D341Med (cell line): Measurements from ENCODE around the gene KIAA1217.

Experiments used
- DNase-seq: peaks from one replicate; pipeline ENCODE4 v3.0.0; 2012; ENCODE audit warnings: low spot score

Gene KIAA1217

DNA sequence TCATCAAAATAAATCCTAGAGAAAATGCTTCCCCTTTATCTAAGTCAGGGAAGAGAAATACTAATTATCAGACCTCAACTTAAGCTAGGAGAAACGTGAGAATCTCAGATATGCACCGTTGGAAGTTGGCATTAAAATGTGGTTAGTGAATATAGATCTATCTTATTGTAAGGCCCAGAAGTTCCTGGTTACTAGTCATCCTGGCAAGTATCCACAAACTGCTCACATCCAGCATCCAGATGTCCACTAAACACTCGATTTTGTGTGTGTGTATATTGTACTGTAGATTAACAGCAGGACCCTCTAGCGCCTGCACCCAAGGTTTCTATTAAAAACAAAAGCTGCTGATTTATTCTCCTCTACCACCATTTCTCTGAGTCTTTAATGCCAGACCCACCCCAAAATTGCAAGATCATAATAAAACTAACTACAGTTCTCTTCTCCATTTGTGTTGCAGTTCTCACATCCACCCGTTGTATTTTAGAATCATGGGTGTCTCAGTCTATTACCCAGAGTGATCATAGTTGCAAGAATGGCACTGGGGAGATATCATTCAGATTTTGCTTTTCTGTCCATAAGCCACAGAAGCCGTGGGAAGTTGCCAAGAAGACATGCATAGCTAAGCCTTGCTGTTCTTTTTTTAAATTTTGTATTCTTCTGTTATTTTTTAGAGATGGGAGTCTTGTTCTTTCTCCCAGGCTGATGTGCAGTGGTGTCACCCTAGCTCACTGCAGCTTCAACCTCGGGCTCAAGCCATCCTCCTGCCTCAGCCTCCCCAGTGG, 165.4 kb downstream of the KIAA1217 start:
- no peak for DNase-seq

DNA sequence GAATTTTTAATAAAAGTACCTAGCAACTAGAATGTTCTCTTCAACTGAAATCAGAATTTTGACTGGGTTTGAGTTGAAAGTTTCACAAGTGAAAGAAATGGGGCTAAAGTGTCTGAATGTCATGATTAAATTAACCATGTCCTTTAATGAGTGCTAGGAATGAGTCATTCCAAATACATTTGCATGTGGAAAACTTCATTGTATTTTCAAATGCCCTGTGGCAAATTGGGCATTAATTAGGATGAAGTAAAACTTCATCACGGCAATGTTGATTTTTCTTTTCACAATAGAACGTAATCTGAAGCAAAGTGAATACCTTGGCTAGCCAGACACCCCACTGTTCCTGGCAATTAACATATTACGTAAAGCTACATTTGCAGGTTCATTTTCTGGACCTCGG, 166.6 kb downstream of the KIAA1217 start:
- DNase-seq = no peak

- no peak for DNase-seq
These were observed 167.8 kb downstream of the KIAA1217 start for GRCh38 chr10:24376731-24377130.

- no peak for DNase-seq
These were observed 169.4 kb downstream of the KIAA1217 start for GRCh38 chr10:24378126-24378920.

GRCh38 chr10:24381235-24382010, 172.5 kb downstream of the KIAA1217 start:
- DNase-seq = no peak

DNA sequence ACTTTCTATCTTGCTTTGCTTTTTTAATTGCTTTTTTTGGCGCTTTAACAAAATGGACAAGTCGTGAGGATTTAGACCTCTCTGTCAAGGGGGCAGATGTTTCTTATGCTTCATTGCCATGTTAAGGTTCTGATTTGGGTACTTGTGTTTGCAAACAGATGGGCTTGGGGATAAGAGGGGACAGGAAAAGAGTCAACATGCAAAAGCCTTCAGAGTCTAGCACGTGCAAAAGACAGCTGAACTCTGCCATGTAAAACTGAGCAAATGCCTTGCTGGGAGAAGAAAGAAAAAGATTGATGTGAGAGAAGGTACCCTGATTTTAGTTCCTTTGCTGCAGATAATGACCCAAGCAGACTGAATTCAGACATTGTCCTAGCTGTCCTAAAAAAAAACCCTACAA, 173.1 kb downstream of the KIAA1217 start:
- no peak for DNase-seq

DNA sequence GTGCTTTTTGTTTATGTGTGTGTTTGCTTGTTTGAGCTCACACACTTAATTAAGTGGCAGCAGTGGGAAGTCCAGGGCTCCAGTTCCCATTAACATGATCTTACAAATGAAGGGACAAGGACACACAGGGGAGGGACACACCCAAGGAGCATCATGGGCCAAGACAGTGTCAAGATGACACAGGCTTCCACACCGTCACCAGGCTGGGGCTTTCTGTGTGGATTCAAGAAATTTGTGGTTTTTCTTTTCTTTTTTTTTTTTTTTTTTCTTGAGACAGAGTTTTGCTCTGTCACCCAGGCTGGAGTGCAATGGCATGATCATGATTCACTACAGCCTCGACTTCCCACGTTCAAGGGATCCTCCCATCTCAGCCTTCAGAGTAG, 173.6 kb downstream of the KIAA1217 start:
- DNase-seq = no peak

DNA sequence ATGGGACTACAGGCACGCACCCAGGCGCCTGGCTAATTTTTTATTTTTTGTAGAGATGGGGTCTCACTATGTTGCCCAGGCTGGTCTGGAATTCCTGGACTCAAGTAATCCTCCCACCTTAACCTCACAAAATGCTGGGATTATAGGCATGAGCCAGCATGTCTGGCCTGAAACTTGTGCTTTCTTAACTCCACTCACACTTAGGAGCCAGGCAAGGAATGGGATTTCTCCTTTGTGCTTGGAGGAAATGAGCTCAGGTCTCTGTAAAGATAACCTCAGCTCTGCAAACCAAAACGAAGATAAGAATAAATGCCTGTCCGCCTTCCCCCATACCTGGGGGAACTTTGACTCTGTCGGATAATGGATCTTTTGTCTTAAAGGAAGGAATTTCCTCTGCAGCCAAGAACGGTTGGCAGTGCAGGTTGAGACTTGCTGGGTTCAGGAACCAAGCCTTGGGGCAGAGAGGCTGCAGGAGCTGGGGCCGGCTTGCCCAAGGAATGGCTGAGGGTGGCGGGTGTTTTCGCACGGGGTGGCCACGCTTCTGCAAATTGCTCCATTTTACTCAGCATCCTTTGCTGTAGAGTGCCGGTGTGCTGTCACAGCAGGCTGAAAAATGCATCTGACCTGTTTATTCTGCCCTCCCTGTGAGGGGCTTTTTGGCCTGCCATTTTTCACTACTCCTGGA, 174.2 kb downstream of the KIAA1217 start:
- DNase-seq = no peak

- peak; percentile 44 for DNase-seq
These were observed 174.8 kb downstream of the KIAA1217 start for GRCh38 chr10:24383681-24384106.

- no peak for DNase-seq
These were observed 176.0 kb downstream of the KIAA1217 start for GRCh38 chr10:24384954-24385353.

DNA sequence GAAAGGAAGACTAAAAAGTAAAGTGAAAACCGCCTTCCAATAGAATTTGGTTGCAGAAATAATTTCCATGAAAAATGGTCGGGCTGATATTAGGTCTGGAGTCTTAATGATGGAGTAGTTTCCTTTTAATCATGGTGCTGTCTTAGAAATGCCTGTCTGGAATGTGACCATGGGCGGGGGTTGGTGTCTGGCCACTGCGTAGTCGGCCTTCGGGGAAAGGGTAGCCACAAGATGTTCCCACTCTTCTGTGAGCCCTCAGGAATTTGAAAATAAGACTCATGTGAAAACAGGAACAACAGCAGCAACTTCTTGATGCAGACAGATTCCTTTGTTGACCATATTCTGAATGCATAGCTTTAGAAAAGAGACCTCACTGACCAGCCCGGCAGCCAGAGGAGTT, 176.8 kb downstream of the KIAA1217 start:
- DNase-seq = no peak

DNA sequence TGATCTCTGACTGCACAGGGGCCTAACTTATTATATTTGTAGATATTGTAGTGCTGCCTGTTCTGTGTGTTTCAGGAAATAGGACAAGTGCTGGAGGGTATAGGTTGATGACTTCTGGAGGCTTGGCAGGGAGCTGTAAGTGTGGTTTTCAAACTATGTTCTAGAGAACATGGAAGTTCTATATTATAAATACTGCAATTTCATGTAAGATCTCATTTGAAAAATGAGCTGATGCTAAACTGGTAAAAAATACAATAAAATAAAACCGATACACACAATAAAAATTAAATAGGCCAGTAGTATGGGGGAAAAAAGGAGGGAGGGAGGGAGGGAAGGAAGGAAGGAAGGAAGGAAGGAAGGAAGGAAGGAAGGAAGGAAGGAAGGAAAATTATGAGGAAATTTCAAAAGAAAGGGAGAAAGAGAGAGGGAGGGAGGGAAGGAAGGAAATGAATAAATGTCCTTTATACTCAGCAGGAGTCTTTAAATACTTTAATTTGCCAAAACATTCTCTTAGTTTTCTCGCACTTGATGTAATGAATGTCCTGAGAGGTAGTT, 181.3 kb downstream of the KIAA1217 start:
- DNase-seq = no peak

DNA sequence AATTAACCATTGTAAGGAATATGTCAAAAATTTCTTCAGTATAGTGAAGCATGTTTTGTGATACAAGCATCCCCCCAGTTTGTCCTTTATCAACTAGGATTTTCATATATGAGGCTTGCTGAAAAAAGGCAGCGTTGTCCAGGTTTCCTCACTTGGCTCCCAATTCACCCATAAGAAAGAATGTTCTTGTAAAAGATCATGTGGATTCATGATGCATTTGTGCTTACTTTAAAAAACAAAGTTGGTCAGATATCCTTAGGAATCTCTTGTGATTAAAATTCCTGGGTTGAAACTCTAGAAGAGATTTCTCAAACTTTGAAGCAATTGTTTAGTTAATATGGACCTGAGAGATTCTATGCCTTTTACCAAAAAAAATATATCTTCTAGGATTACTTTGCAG, 181.8 kb downstream of the KIAA1217 start:
- DNase-seq = no peak

DNA sequence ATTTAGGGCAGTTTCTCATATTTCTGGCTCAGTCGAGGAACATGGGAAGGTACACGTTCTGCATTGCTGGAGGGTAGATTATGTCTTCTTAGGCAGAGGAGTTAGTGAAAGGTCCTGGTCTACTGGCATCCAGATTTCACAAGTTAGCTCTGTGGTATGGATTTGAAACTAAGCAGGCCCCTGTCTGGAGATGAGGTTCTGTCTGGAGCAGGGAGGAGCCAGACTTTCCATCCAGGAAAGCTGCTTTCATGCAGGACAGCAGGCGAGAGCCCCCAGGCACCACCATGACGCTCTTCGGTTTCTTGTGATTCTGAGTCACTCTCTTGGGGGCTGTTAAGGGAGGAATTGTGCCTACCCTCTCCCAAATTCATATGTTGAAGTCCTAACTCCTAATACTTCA, 184.3 kb downstream of the KIAA1217 start:
- no peak for DNase-seq

- no peak for DNase-seq
These were observed 185.7 kb downstream of the KIAA1217 start for GRCh38 chr10:24394461-24395190.

- DNase-seq = no peak
These were observed 187.5 kb downstream of the KIAA1217 start for GRCh38 chr10:24396396-24396795.

GRCh38 chr10:24397662-24398061, 188.7 kb downstream of the KIAA1217 start:
- DNase-seq = no peak

DNA sequence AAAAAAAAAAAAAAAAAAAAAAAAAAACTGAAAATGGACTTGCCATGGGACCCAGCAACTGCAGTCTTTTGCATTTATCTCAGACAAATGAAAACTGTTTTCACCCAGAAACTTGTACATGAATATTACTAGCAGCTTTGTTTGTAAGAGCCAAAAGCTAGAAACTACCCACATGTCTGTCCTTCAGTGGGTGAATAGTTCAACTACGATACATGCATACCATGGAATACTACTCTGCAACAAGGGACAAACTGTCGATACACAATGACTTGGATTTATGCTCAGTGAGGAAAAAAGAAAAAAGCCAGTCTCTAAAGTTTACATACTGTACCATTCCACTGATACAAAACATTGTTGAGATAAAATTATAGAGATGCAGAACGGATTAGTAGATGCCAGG, 195.6 kb downstream of the KIAA1217 start:
- DNase-seq = no peak

GRCh38 chr10:24405635-24406034, 196.7 kb downstream of the KIAA1217 start:
- no peak for DNase-seq

GRCh38 chr10:24406809-24407483, 198.0 kb downstream of the KIAA1217 start:
- DNase-seq = no peak
